ENCODE data around the gene OPCML.

OPCML gene

DNA sequence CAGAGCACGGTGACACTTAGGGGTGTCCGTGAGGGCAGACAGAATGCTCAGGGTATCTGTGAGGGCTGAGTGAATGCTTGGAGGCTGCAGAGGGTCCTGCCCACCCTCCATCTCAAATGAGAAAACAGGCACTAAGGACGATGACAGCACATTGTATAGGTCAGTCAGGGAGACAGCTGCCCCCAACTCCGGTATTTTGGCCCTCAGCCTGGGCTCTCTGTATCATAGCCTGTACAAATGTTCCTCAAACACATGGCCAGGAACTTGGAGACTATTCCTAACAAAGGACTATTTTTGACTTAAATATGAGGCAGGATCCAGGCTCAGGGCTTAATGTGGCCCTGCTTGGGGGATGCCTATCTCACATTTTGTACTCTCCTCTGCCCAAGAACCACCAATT lies 145.4 kb downstream of the OPCML start:
- no peak overlapping the region for H3K4me3 Mint-ChIP-seq
- H3K27me3 Mint-ChIP-seq (ENCODE audit: low read depth, poor library complexity) = peaks cover 8% of the 10 kb centered on the region
- no peaks in the 10 kb centered on the region for H3K36me3 Mint-ChIP-seq (ENCODE audit: low read depth)
- H3K9me3 Mint-ChIP-seq = no peaks in the 10 kb centered on the region
- H3K27ac Mint-ChIP-seq = no peak overlapping the region
- no peak for DNase-seq
- H3K4me1 Mint-ChIP-seq = peaks cover 50% of the 10 kb centered on the region
- TF ChIP-seq, protein P1, sequence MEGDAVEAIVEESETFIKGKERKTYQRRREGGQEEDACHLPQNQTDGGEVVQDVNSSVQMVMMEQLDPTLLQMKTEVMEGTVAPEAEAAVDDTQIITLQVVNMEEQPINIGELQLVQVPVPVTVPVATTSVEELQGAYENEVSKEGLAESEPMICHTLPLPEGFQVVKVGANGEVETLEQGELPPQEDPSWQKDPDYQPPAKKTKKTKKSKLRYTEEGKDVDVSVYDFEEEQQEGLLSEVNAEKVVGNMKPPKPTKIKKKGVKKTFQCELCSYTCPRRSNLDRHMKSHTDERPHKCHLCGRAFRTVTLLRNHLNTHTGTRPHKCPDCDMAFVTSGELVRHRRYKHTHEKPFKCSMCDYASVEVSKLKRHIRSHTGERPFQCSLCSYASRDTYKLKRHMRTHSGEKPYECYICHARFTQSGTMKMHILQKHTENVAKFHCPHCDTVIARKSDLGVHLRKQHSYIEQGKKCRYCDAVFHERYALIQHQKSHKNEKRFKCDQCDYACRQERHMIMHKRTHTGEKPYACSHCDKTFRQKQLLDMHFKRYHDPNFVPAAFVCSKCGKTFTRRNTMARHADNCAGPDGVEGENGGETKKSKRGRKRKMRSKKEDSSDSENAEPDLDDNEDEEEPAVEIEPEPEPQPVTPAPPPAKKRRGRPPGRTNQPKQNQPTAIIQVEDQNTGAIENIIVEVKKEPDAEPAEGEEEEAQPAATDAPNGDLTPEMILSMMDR (IDR thresholded peaks at IDR 0.05) = no peak

DNA sequence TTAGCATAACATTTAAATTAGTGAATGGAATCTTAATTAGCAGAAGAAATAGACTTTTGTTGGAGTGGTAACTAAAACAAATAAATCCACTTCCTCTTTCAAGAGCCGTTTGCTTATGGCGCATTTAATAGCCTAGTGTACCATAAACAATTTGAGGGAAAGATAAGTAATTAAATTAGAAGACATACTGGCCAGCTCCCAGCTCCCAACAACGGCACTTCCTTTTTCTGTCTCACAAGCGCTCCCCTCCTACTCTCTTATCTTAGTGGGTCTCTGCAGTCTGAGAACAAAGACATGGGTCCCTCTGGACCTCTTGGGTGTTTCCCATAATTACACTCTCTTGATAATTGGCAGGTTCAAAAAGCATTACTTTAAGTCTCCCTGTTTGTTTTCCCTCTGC lies 146.0 kb downstream of the OPCML start:
- no peak for DNase-seq
- Mint-ChIP-seq H3K27me3 (ENCODE audit: low read depth, poor library complexity) (peaks cover 11% of the 10 kb centered on the region), H3K4me3 (no peak overlapping the region), H3K9me3 (no peaks in the 10 kb centered on the region), H3K4me1 (peaks cover 47% of the 10 kb centered on the region), H3K36me3 (ENCODE audit: low read depth) (no peaks in the 10 kb centered on the region), H3K27ac (peak overlapping the region; percentile 10)
- TF ChIP-seq, protein P1 (IDR thresholded peaks at IDR 0.05) = no peak

DNA sequence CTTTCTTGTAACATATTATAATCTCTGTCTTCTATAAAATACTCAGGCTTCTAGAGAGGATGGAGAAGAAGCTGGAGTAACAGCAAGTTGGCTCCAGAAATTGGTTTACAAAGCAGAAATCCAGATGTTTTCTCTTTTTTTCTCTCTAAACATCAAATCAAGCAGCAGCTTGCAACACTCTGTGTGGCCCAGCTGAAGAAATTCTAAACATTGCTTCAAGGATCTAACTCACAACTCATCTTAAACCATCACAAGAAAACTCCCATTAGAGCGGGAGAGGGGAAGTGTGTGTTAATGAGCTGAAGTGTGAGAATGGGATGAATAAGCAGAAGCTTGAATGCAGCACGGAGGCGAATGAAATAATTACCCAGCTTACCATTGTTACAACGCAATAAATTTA lies 146.5 kb downstream of the OPCML start:
- no peaks in the 10 kb centered on the region for H3K36me3 Mint-ChIP-seq (ENCODE audit: low read depth)
- H3K27ac Mint-ChIP-seq = no peak overlapping the region
- H3K4me3 Mint-ChIP-seq = no peak overlapping the region
- peaks cover 13% of the 10 kb centered on the region for H3K27me3 Mint-ChIP-seq (ENCODE audit: low read depth, poor library complexity)
- H3K9me3 Mint-ChIP-seq = no peaks in the 10 kb centered on the region
- no peak for DNase-seq
- peaks cover 47% of the 10 kb centered on the region for H3K4me1 Mint-ChIP-seq
- TF ChIP-seq, protein P1 (IDR thresholded peaks at IDR 0.05) = no peak

DNA sequence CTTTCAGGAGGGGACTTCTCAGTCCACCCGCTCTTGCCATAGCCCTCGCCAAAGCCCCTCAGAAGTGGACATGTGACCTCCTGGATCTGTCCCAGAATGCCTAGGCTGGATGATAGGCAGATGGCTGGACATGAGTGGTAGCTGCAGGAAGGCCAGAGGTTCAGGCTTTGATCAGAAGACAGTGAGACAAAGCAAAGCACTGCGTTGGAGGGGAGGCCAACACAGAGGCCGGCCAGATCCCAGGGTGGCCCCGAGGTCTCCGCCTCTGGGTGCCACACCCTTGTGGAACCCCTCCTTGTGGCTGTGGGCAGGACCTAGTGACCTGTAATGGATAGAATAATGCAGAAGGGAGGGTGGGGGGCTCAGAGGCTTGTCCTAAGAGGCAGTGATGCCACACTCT lies 147.6 kb downstream of the OPCML start:
- Mint-ChIP-seq H3K36me3 (ENCODE audit: low read depth) (no peaks in the 10 kb centered on the region), H3K9me3 (no peaks in the 10 kb centered on the region), H3K27me3 (ENCODE audit: low read depth, poor library complexity) (peaks cover 13% of the 10 kb centered on the region), H3K27ac (no peak overlapping the region), H3K4me1 (peaks cover 43% of the 10 kb centered on the region), H3K4me3 (no peak overlapping the region)
- TF ChIP-seq, protein P1 (IDR thresholded peaks at IDR 0.05) = no peak
- no peak for DNase-seq

GRCh38 chr11:133383689-133384088 lies 148.6 kb downstream of the OPCML start:
- TF ChIP-seq, protein P1 (IDR thresholded peaks at IDR 0.05) = no peak
- no peak for DNase-seq
- Mint-ChIP-seq H3K4me1 (peaks cover 43% of the 10 kb centered on the region), H3K27ac (no peak overlapping the region), H3K27me3 (ENCODE audit: low read depth, poor library complexity) (peaks cover 13% of the 10 kb centered on the region), H3K36me3 (ENCODE audit: low read depth) (no peaks in the 10 kb centered on the region), H3K9me3 (no peaks in the 10 kb centered on the region), H3K4me3 (no peak overlapping the region)

DNA sequence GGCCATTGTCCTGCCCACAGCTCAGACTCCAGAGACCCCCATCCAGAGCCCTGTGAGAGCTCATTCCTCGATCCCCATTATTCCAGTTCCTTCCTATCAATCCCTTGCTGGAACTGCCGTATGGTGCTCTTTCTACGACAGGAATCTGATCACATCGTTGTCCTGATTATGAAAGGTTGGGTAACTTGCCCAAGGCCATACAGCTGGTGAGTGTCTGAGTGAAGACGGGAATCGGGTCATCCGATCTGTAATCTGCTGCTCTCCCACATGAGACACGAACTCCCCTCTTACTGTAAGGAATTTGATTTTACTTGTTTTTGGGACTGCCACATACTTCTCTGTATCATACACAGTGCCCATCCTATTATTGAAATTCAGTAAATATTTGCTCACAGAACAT lies 149.1 kb downstream of the OPCML start:
- TF ChIP-seq, protein P1 (IDR thresholded peaks at IDR 0.05) = no peak
- H3K9me3 Mint-ChIP-seq = no peaks in the 10 kb centered on the region
- no peaks in the 10 kb centered on the region for H3K36me3 Mint-ChIP-seq (ENCODE audit: low read depth)
- no peak overlapping the region for H3K27ac Mint-ChIP-seq
- no peak overlapping the region for H3K4me3 Mint-ChIP-seq
- peaks cover 43% of the 10 kb centered on the region for H3K4me1 Mint-ChIP-seq
- DNase-seq = no peak
- peaks cover 15% of the 10 kb centered on the region for H3K27me3 Mint-ChIP-seq (ENCODE audit: low read depth, poor library complexity)

Measured in nephron progenitor cell (in vitro differentiated cells).